H54 (cell line): ENCODE measurements around the gene BBS4.
"Not testable (repeated sequence)": the region's sequence is repeated elsewhere in the genome, so short reads cannot be mapped to it uniquely, and the experiment has no call there.

Experiments
- DNase-seq: peaks from one replicate; pipeline ENCODE4 v3.0.0; 2011; ENCODE audit warnings: low spot score, mixed read lengths; ENCODE audit not compliant: insufficient read length
- FAIRE-seq: peaks from 3 replicates; lab custom pipeline; 2011; peaks lifted over from hg19 to GRCh38; lab: Jason Lieb, UNC
- POLR2A ChIP-seq: IDR thresholded peaks from 2 replicates; pipeline ENCODE4 v1.6.1; 2011; ENCODE audit warnings: low read depth, mild to moderate bottlenecking, low read length

The BBS4 gene, protein sequence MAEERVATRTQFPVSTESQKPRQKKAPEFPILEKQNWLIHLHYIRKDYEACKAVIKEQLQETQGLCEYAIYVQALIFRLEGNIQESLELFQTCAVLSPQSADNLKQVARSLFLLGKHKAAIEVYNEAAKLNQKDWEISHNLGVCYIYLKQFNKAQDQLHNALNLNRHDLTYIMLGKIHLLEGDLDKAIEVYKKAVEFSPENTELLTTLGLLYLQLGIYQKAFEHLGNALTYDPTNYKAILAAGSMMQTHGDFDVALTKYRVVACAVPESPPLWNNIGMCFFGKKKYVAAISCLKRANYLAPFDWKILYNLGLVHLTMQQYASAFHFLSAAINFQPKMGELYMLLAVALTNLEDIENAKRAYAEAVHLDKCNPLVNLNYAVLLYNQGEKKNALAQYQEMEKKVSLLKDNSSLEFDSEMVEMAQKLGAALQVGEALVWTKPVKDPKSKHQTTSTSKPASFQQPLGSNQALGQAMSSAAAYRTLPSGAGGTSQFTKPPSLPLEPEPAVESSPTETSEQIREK

DNA sequence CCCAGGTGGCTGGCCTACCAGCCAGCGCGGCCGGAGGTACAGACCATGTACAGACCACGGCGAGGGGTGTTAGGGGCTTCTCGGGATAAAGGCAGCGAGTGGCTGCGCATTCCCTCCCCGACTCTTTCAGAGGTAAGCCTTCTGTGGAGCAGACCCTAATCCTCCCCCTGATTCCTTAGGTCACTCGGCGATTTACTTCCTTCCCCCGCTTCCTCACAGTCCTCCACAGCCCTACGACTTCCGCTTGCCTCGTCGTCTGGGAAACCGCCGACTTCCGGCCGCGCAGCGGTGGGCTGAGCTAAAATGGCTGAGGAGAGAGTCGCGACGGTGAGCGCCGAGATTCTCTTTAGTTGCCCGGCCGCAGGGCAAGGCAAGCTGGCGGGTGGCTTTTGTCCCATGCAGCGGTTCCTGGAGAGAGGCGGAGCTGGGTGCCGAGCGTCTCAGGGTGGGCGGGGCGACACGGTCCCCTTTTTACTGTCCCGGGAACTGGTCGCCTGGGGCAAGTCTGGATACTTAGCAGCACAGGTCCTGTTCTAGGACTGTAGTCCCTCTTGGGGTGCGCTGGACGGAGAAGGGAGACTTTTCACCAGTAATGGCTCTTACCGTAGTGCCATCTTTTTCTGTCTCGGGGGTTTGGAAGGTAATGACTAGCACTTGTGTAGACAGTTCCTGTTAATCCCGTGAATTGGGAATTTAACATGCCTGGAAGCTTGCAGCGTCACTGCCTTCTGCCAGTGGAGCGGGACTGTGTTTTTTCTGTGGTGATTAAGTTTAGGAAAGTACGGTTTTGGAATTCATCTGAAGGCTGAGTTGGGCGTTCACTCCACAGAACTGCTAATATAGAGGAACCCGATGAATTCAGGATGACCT lies at the start of gene BBS4, which contains the start of gene HIGD2B:
Gene BBS4, plus strand, starts transcription at position 283 of the 870 bp plus-strand sequence. Its CDS starts 21 bp downstream, at position 304.
Gene HIGD2B, minus strand, starts transcription at position 258 of the 870 bp plus-strand sequence. CDS start 9,808 bp downstream, outside the sequence.
- DNase-seq (peak; percentile 65), FAIRE-seq (no peak)
- TF ChIP-seq POLR2A = no peak; the same call in none of the 2 replicates

DNA sequence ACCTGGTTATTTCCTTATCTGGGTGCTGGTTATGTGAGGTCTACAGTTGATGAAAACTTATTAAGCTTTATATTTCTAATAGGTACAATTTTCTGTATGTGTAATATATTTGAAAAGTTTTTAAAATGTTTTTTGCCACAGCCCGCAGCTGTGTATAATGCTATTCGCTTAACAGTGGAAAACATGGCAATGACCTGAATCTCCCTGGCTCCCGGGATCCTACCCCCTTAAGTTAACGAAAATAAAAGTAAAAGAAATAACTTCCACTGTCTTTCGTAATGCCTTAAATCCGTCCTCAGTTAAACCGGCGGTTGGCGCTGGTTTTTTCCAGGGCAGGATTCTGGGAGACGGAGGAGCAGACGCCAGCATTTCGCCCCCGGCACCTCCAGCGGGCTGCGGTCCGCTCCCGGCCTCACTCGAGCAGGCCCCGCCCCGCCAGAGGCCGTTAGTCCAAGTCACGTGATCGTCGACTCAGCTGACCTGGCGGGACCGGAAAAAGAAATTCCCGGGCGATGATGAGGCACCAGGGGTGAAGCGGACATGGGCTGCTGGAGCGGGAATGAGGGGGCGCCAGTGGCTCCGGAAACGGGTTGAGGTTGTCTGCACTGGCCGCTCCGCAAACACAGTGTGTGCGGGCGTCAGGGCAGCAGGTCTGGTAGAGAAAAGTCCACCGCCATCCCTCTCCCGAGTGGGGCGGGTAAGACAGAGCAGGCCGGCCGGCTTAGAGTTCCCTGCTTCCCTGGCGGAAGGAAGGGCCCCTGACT lies 49.3 kb upstream of the BBS4 start:
- FAIRE-seq, DNase-seq: not testable (repeated sequence)

DNA sequence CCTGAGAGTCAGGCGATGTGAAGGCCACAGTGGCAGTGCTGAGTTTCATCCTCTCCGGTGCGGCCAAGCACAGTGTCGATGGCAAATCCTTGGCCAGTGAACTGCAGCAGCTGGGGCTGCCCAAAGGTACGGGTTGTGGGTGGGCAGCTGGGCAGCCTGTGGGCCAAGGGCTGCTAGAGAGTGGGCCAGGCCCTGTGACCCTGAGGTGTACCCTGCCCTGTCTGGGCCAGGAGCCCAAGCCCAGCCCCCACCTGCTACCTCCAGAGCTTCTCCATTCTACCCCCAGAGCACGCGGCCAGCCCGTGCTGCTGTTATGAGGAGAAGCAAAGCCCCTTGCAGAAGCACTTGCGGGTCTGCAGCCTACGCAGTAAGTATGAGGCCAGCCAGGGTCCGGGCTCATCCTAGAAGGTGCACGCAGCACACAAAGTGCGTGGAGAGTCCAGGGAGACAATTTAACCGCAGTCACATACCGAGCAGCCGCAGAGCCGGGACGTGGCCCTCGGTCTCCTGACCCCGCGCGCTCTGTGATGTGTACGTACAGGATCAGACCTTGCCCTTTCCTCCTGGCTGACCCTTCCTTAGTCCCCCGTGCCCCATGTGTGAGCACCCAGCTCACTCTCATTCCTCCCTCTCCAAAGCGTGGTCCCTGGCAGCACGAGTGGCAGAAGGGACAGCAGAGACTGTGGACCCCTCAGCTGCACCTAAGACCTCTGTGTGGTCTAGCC lies 46.1 kb upstream of the BBS4 start:
- DNase-seq, FAIRE-seq: not testable (repeated sequence)

DNA sequence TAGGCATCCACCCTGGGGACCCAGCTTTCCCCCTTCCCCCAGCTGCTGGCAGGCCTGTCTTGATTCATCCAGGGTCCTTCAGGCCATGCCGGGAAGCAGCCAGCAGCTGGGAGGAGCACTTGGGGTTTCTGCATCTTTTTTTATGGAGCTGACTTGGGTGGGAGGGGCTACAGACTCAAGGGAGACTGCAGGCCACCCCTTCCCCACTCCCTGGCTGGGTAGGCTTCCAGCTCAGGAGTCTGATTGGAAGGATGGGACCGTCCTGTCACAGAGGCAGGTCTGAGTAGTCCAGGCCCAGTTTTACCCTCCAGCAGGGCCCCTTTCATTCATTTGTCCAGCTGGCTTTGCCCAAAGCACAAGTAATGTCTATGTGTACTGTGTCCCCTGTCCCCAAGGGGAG lies 43.7 kb upstream of the BBS4 start:
- DNase-seq, FAIRE-seq: not testable (repeated sequence)

DNA sequence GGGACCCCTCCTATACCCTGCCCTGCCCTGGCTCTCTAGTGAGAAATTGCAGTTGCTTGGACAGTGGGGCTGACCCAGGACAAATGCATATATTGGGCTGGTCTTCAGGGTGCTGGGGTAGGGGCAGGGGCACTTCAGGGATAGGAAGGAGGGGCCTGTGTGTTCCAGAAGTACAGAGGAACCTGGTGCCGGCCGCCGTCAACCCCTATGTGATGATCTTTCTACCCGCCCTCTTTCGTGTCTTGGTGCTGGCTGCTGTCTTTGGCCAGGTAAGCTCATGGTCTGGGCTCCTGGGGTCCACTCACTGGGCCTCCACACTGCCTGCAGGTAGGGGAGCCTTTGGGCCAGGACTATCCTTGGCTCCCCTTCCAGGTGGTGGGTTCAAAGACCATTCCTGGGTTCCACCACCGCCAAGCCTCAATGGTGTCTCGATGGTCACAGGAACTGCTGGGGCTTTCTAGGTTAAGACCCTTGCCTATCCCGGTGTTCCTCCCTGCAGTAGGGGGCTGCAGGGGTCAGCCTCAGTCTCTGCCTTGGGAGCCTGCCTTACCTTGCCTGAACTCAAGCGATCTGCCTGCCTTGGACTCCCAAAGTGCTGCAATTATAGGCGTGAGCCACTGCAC lies 37.3 kb upstream of the BBS4 start:
- not testable (repeated sequence) for DNase-seq, FAIRE-seq

DNA sequence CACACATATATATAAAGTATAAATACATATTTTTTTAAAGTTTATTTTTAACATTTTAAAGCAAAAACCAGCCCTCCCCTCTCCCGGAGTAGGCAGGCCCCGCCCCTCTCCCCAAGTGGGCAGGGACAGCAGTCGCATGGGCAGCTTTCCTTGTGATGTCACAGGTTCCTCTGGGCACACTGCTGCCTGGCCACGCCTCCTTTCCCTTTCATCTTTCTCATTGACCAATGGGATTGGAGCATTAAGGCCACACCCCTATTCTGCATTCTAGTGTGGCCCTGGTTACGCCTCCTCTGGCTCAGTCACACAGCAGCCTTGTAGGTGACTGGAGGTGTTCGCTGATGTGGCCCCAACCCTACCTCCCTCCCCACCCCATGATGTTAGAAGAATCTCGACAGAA lies 31.6 kb upstream of the BBS4 start, which contains the start of gene GOLGA6B:
Gene GOLGA6B, plus strand, starts transcription at position 301 of the 400 bp plus-strand sequence. Its CDS starts 41 bp downstream, at position 342.
- FAIRE-seq, DNase-seq: not testable (repeated sequence)

DNA sequence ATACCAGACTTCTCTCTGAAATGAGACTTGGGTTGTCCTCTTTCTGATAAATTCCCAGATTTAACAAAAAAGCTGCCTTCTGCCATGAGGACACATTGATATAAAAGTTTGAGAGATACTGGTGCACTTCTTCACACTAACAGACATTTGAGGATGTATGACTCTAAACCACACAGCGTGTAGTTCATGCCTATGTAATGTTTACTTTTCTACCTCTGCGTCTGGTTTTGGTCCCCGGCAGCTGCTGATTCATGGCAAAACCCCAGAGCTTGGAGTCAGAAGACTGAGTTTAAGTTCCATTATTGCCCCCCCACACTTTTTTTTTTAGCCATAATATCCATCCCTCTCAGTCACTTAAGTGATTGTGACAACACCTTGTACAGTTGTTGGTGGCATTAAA lies 30.0 kb upstream of the BBS4 start:
- FAIRE-seq, DNase-seq: not testable (repeated sequence)

DNA sequence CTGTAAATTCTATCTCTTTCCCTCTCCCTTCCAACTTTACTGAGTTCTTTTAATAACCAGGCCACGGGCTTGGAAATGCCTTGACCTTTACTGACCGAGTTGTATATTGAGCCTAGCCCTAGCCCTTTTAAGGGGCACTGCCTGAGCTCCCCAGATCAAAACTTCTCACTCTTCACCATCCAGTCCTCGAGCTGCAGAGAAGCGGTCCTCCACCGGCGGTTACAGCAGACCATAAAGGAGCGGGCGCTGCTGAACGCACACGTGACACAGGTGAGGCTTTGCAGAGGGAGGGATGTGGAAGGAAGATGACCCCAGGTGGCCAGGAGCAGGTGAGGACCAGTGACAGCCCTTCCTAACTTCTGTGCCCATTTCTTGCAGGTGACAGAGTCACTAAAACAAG lies 24.9 kb upstream of the BBS4 start:
- not testable (repeated sequence) for FAIRE-seq, DNase-seq

DNA sequence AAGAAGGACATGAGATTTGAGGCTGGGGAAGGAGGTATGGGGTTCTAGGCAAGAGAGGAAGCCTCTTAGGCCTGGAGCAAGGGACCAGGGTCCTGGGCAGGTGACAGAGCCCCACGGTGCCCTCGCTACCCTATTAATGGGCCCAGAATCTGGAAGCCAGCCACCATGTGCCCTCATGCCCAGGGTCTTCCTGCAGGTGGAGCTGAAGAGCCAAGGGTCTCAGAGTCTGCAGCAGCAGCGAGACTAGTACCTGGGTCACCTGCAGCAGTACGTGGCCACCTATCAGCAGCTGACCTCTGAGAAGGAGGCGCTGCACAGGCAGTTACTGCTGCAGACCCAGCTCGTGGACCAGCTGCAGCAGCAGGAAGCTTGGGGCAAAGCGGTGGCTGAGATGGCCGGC lies 22.1 kb upstream of the BBS4 start:
- FAIRE-seq, DNase-seq: not testable (repeated sequence)

DNA sequence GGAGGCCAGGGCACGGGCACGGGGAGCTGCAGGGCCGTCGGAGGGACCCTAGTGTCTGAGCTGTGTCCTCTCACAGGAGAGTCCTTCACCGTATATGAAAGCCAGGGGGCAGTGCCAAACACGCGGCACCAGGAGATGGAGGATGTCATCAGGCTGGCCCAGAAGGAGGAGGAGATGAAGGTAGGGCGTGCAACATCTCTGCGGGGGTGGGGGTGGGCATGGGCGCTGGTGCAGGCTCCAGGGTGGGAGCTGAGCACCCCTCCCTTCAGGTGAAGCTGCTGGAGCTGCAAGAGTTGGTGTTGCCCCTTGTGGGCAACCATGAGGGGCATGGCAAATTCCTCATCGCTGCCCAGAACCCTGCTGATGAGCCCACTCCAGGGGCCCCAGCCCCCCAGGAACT lies 20.3 kb upstream of the BBS4 start:
- not testable (repeated sequence) for FAIRE-seq, DNase-seq

DNA sequence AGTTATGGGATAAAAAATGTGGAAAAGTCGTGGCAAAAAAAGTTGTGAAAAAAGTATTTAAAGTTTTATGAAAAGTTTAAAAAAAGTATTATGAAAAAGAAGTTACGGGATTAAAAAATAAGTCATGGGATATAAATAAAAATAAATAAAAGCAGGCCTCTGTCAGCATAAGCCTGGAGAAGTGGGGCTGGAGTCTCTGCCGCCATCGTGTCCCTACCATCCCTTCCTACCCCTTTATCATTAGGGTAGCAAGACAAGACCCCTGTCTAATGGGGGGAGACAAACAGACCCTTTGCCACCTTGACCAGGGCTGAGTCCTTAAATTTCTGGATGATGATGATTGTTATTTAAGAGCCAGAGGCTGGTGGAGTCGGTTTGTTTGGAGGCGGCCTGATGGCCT lies 16.2 kb upstream of the BBS4 start:
- not testable (repeated sequence) for FAIRE-seq

DNA sequence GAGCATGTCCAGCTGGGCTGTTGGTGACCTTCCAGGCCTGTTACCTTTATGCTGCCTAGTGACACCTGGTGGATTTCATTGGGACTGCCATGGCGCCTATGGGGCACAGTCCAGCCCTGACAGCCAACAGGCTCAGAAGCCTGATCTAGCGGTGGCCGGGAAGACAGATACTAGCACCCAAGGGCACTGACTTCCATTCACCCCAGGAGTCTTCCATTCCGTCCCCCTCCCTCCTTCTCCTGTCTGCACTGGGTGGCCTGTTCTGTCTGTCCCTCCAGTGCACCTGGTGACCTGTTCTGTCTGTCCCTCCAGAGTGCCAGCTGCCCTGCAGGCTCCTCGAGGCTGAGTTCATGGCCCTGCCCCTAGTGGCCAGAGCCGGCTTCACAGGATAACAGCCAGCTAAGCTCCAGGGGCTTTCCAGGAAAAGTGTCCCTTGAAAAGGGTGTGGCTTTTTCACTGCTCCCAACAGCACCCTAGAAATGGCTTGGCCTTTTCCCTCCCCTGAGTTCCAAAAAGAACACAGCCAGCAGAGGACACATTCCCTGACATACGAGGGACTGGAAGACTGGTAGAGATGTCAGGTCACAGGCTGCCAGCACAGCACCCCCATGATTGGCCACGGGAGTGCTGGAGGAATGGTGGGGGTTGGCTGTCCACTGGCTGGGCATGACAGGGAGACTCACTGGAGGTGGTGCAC lies 15.2 kb upstream of the BBS4 start:
- peak; percentile 23 for DNase-seq
- peak; percentile 98 for FAIRE-seq

More for the DNA sequence above, 16.2 kb upstream of the BBS4 start:
- not testable (repeated sequence) for DNase-seq
